ENCODE results near the gene WDFY4. TPM values are rescaled to one million over a fixed set of nuclear protein-coding genes. Genes with fewer than 3 reads are reported as not detected.

Gene WDFY4
- total RNA-seq, 1 donor from 2014 or later = not detected

DNA sequence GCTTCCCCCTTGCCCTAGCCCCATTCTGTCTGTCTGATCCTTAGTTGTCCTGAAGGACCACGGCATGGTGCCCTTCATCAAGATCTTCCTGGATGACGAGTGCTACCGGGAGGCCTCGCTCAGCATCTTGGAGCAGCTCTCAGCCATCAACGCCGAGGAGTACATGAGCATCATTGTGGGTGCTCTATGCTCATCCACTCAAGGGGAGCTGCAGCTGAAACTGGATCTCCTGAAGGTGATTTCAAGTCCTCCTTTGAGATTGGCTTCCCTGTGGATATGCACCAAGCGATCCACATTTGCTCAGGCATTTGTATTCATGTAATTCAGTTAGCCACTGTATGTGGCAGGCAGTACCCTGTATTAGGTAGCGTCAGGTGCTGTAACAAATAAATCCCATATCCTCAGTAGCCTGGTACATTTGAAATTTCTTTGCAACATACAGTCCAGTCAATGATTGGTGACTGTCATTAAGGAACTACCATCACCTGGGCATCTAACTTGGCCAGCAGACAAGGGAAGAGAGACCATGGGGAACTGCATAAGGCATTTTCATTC, 51.2 kb downstream of the WDFY4 start:
- TF ChIP-seq, protein P1, sequence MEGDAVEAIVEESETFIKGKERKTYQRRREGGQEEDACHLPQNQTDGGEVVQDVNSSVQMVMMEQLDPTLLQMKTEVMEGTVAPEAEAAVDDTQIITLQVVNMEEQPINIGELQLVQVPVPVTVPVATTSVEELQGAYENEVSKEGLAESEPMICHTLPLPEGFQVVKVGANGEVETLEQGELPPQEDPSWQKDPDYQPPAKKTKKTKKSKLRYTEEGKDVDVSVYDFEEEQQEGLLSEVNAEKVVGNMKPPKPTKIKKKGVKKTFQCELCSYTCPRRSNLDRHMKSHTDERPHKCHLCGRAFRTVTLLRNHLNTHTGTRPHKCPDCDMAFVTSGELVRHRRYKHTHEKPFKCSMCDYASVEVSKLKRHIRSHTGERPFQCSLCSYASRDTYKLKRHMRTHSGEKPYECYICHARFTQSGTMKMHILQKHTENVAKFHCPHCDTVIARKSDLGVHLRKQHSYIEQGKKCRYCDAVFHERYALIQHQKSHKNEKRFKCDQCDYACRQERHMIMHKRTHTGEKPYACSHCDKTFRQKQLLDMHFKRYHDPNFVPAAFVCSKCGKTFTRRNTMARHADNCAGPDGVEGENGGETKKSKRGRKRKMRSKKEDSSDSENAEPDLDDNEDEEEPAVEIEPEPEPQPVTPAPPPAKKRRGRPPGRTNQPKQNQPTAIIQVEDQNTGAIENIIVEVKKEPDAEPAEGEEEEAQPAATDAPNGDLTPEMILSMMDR (IDR thresholded peaks at IDR 0.05) = no peak
- Mint-ChIP-seq H3K4me3 (ENCODE audit: unreplicated experiment) (no peak overlapping the region), H3K36me3 (ENCODE audit: low read depth) (no peaks in the 10 kb centered on the region), H3K9me3 (ENCODE audit: low read depth) (no peaks in the 10 kb centered on the region), H3K27me3 (ENCODE audit: low read depth) (peaks cover 13% of the 10 kb centered on the region), H3K27ac (ENCODE audit: unreplicated experiment) (no peak overlapping the region), H3K4me1 (ENCODE audit: low read depth) (no peaks in the 10 kb centered on the region)
- no peak for DNase-seq (ENCODE audit: low spot score)

DNA sequence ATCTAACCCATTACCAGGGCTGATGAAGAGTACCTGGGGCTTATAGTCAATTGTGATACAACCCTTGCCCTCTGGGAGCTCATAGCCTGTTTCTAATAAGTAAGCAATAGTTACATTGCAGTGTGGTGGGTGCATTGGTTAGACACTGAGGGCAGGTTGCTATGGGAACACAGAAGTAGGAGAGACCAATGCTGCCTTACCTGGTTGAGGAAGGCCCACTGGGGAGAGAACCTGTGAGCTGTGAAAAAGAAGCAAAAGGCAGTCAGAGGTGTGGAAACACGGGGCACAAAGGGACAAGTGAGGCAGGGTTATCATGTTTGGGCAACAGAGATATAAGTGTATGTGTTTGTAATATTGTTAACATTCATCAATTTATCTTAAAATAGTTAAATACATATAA, 51.9 kb downstream of the WDFY4 start:
- H3K36me3 Mint-ChIP-seq (ENCODE audit: low read depth) = no peaks in the 10 kb centered on the region
- DNase-seq (ENCODE audit: low spot score) = no peak

DNA sequence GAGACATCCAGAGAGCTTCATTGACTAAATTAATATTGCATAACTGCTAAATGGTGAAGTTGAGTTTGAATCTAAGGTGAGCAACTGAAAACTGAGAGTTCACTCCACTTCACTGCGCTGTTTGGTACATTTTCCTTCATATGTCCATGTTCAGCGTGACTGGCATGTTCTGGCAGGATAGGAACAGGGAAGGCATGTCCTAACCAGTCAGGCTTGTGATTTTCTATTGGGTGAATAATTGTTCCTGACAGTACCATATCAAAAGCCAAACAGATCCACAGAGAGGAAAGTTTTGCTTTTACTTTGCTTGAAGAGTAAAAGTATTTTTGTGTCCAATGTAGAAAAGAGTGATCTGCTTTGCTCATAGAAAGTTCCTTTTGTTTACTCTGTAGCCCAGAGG, 53.2 kb downstream of the WDFY4 start:
- no peak for DNase-seq (ENCODE audit: low spot score)
- TF ChIP-seq, protein P1 (IDR thresholded peaks at IDR 0.05) = no peak
- Mint-ChIP-seq H3K9me3 (ENCODE audit: low read depth) (no peaks in the 10 kb centered on the region), H3K4me3 (ENCODE audit: unreplicated experiment) (no peak overlapping the region), H3K4me1 (ENCODE audit: low read depth) (no peaks in the 10 kb centered on the region), H3K27ac (ENCODE audit: unreplicated experiment) (no peak overlapping the region), H3K27me3 (ENCODE audit: low read depth) (peaks cover 16% of the 10 kb centered on the region), H3K36me3 (ENCODE audit: low read depth) (no peaks in the 10 kb centered on the region)

More for the DNA sequence above, 51.9 kb downstream of the WDFY4 start:
- no peak overlapping the region for H3K4me3 Mint-ChIP-seq (ENCODE audit: unreplicated experiment)
- H3K9me3 Mint-ChIP-seq (ENCODE audit: low read depth) = no peaks in the 10 kb centered on the region
- no peaks in the 10 kb centered on the region for H3K4me1 Mint-ChIP-seq (ENCODE audit: low read depth)
- no peak overlapping the region for H3K27ac Mint-ChIP-seq (ENCODE audit: unreplicated experiment)
- peaks cover 13% of the 10 kb centered on the region for H3K27me3 Mint-ChIP-seq (ENCODE audit: low read depth)
- TF ChIP-seq, protein P1 (IDR thresholded peaks at IDR 0.05) = no peak

DNA sequence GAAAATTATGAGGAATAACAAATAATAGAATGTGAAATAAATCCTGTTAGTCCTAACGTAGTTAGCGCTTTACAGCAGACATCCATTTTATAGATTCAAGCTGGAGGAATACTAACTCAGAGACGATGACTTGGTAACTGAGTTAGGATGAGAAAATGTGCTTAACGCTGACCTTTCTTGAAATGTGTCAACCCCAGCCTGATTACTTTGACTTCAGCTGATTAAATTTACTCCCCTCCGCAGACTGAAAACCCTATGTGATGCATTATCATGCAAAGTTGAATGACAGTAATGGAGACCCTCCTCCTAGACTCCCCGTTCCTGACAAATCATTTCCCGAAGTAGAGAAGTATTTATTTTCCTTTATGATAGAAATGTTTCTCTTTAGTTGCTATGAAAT, 54.5 kb downstream of the WDFY4 start:
- TF ChIP-seq, protein P1 (IDR thresholded peaks at IDR 0.05) = no peak
- Mint-ChIP-seq H3K27me3 (ENCODE audit: low read depth) (peaks cover 19% of the 10 kb centered on the region), H3K36me3 (ENCODE audit: low read depth) (no peaks in the 10 kb centered on the region), H3K4me1 (ENCODE audit: low read depth) (no peaks in the 10 kb centered on the region), H3K4me3 (ENCODE audit: unreplicated experiment) (no peak overlapping the region), H3K9me3 (ENCODE audit: low read depth) (no peaks in the 10 kb centered on the region), H3K27ac (ENCODE audit: unreplicated experiment) (no peak overlapping the region)
- no peak for DNase-seq (ENCODE audit: low spot score)

DNA sequence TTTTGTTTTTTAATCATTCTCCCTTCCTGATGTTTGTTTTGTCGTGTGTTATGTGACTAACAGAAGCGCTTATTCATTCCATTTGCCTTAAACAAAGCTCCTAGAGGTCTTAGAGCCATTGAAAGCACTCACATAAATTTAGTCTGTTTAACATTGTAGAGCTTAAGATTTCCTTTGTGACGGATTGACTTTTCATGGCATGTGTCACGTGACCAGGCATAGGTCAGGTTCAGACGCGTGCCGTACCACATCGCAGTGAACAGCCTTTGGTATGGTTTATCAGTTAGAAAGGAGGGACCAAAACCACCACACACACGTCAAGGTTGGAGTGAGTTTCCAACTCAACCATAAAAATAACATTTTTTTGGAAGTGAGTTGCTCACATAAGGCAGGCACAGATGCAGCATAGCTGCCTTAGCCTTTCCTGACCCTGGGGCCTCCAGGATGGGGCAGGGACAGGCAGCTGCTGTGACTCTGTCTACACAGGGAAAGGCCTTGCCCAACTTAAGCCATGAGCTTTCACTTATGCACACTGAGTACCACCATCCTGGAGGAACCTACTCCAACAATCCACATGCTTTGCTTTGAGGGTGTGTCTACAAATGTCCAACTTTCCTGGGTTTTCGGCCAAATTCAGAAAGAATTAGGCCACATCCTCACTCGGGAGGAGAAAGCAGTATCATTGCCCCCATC, 55.5 kb downstream of the WDFY4 start:
- TF ChIP-seq, protein P1 (IDR thresholded peaks at IDR 0.05) = no peak
- no peak overlapping the region for H3K27ac Mint-ChIP-seq (ENCODE audit: unreplicated experiment)
- no peaks in the 10 kb centered on the region for H3K36me3 Mint-ChIP-seq (ENCODE audit: low read depth)
- no peaks in the 10 kb centered on the region for H3K4me1 Mint-ChIP-seq (ENCODE audit: low read depth)
- DNase-seq (ENCODE audit: low spot score) = no peak
- peaks cover 19% of the 10 kb centered on the region for H3K27me3 Mint-ChIP-seq (ENCODE audit: low read depth)
- no peaks in the 10 kb centered on the region for H3K9me3 Mint-ChIP-seq (ENCODE audit: low read depth)
- H3K4me3 Mint-ChIP-seq (ENCODE audit: unreplicated experiment) = no peak overlapping the region

Measured in chondrocyte (in vitro differentiated cells).